GM12801 (cell line): ENCODE data around the gene STOML1.

ENCODE experiments used
- CTCF ChIP-seq: IDR thresholded peaks from one replicate; pipeline ENCODE4 v1.5.1; 2011; ENCODE audit warnings: control low read depth; ENCODE audit not compliant: insufficient read length; ENCODE audit errors: extremely low read depth

The STOML1 gene

GRCh38 chr15:74027688-74028087 is 35.6 kb upstream of the STOML1 start:
- no peak for TF ChIP-seq CTCF

GRCh38 chr15:74025436-74025835 is 33.3 kb upstream of the STOML1 start:
- no peak for TF ChIP-seq CTCF

- TF ChIP-seq CTCF, result no peak
These were observed 32.6 kb upstream of the STOML1 start for GRCh38 chr15:74024687-74025086.

- TF ChIP-seq CTCF, result no peak
These were observed 30.8 kb upstream of the STOML1 start for GRCh38 chr15:74022706-74023470.

- TF ChIP-seq CTCF, result no peak
These were observed 27.6 kb upstream of the STOML1 start for GRCh38 chr15:74019734-74020133.

- TF ChIP-seq CTCF, result no peak
These were observed 21.3 kb upstream of the STOML1 start for GRCh38 chr15:74013374-74013894.

GRCh38 chr15:74011610-74012009 is 19.5 kb upstream of the STOML1 start:
- no peak for TF ChIP-seq CTCF
